Sigmoid colon (tissue), 4 donors: ENCODE data around the gene HNRNPAB.

ENCODE experiments used
- EP300 ChIP-seq, 4 donors: sonication (generic); formaldehyde crosslinking; IDR thresholded peaks; one replicate each; pipeline ENCODE4 v1.6.1; 2017; ENCODE audit warnings: antibody characterized with exemption in 4 of 4
- POLR2AphosphoS5 ChIP-seq, 4 donors: sonication (generic); formaldehyde crosslinking; IDR thresholded peaks; one replicate each; pipeline ENCODE4 v1.6.1; 2017; ENCODE audit warnings: antibody characterized with exemption in 4 of 4
- TF ChIP-seq, protein P1 (sequence below), 4 experiments: fragments of 450-650 bp in 3 of 4; fragments of 200-600 bp in 1 of 4; IDR thresholded peaks; one replicate each; pipeline ENCODE4 v1.5.1; 2016 to 2019; ENCODE audit warnings: antibody characterized with exemption in 4 of 4, mild to moderate bottlenecking in 3 of 4, moderate library complexity in 2 of 4

DNA sequence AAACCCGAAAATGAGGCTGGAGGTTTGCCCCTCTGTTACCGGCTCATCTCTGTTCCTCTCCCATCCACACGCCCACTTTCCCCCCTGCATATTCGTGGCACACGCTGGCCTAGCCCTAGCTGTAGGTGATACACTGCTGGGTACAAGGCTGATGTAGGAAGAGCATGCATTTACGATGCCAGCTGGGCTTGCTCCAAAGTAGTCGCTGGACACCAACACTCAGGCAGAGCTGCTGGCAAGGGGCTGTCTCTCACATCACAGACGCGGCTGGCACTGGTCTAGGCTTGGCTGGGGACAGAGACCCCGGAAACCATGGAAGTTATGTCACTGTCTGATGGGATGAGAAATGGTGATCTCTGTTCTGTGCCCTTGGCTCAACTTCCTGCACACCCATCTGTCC is 38.1 kb downstream of the HNRNPAB start:
- TF ChIP-seq, protein P1, sequence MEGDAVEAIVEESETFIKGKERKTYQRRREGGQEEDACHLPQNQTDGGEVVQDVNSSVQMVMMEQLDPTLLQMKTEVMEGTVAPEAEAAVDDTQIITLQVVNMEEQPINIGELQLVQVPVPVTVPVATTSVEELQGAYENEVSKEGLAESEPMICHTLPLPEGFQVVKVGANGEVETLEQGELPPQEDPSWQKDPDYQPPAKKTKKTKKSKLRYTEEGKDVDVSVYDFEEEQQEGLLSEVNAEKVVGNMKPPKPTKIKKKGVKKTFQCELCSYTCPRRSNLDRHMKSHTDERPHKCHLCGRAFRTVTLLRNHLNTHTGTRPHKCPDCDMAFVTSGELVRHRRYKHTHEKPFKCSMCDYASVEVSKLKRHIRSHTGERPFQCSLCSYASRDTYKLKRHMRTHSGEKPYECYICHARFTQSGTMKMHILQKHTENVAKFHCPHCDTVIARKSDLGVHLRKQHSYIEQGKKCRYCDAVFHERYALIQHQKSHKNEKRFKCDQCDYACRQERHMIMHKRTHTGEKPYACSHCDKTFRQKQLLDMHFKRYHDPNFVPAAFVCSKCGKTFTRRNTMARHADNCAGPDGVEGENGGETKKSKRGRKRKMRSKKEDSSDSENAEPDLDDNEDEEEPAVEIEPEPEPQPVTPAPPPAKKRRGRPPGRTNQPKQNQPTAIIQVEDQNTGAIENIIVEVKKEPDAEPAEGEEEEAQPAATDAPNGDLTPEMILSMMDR (IDR thresholded peaks at IDR 0.05) = no peak
- TF ChIP-seq EP300 (IDR thresholded peaks at IDR 0.05) (no peak), POLR2AphosphoS5 (IDR thresholded peaks at IDR 0.05) (no peak)
